Caco-2 (cell line): Measurements from ENCODE around the gene TCIRG1. TPM values are rescaled to one million over a fixed set of nuclear protein-coding genes. Genes with fewer than 3 reads are reported as not detected.

ENCODE experiments used
- BruUV-seq: library from RNA; stranded (reverse); fragments of 400-500 nt; replicated peaks from 2 replicates; lab custom pipeline; 2021; lab: Mats Ljungman, UMichigan
- CTCF ChIA-PET: fragments of 300-600 bp; sonication (Branson Sonifier 250); formaldehyde crosslinking; loops from one replicate; lab custom pipeline; 2022; ENCODE audit warnings: antibody characterized with exemption; lab: Charles Lee
- POLR2A ChIA-PET: fragments of 300-600 bp; sonication (Branson Sonifier 250); formaldehyde crosslinking; loops from one replicate; lab custom pipeline; 2022; ENCODE audit warnings: antibody characterized with exemption; lab: Charles Lee
- DNase-seq, 2 experiments: peaks; one replicate each; pipeline versions ENCODE4 v3.0.0 to v3.0.0-alpha.2; 2020 to 2022
- H3K27me3 ChIP-seq: replicated peaks from 2 replicates; pipeline ENCODE4 v1.6.0; 2011; ENCODE audit warnings: low read length; ENCODE audit not compliant: control insufficient read depth, insufficient read depth
- H3K36me3 ChIP-seq: 2 replicates; pipeline ENCODE4 v1.5.1; 2011; ENCODE audit warnings: low read length; ENCODE audit not compliant: control insufficient read depth, insufficient read depth
- H3K4me1 ChIP-seq: fragments of 250-450 bp; sonication (Bioruptor Pico); 2 replicates; pipeline ENCODE4 v1.5.1; 2020; ENCODE audit warnings: mild to moderate bottlenecking
- H3K4me3 ChIP-seq: 2 replicates; pipeline ENCODE4 v1.5.1; 2011; ENCODE audit warnings: low read depth, mild to moderate bottlenecking, control low read depth, low read length
- H3K9me3 ChIP-seq: fragments of 250-450 bp; sonication (Bioruptor Pico); 2 replicates; pipeline ENCODE4 v1.5.1; 2020; ENCODE audit warnings: mild to moderate bottlenecking, moderate library complexity
- H3K27ac Mint-ChIP-seq: one replicate; pipeline ENCODE4 v1.8.0; 2022; ENCODE audit warnings: mixed read lengths; ENCODE audit not compliant: unreplicated experiment
- H3K27me3 Mint-ChIP-seq: one replicate; pipeline ENCODE4 v1.8.0; 2022; ENCODE audit warnings: mixed read lengths; ENCODE audit not compliant: insufficient read depth, unreplicated experiment
- H3K36me3 Mint-ChIP-seq: one replicate; pipeline ENCODE4 v1.8.0; 2022; ENCODE audit warnings: mild to moderate bottlenecking, mixed read lengths; ENCODE audit not compliant: insufficient read depth, unreplicated experiment
- H3K4me1 Mint-ChIP-seq: one replicate; pipeline ENCODE4 v1.8.0; 2022; ENCODE audit warnings: low read depth, mixed read lengths; ENCODE audit not compliant: unreplicated experiment
- H3K4me3 Mint-ChIP-seq: one replicate; pipeline ENCODE4 v1.8.0; 2022; ENCODE audit warnings: mild to moderate bottlenecking, moderate library complexity, mixed read lengths; ENCODE audit not compliant: unreplicated experiment
- H3K9me3 Mint-ChIP-seq: one replicate; pipeline ENCODE4 v1.8.0; 2022; ENCODE audit warnings: mixed read lengths; ENCODE audit not compliant: unreplicated experiment
- intact Hi-C: fragments of 100-400 bp; cut with micrococcal nuclease; formaldehyde crosslinking; loops from one replicate; pipeline ENCODE4 v1.10.0; 2022; ENCODE audit not compliant: unreplicated experiment
- total RNA-seq: library from RNA; stranded (reverse); gene quantifications from 2 replicates; pipeline ENCODE4 v1.2.3, GENCODE V29; 2022
- TF ChIP-seq, protein P1 (sequence below), 2 experiments: fragments of 200-600 bp in 1 of 2; IDR thresholded peaks; 1 replicate in 1 of 2; 2 replicates in 1 of 2; pipeline versions ENCODE4 v1.5.1 to v1.8.0; 2011 to 2022; ENCODE audit warnings: antibody characterized with exemption in 1 of 2, control low read depth in 1 of 2, inconsistent platforms in 1 of 2, low read depth in 1 of 2, low read length in 1 of 2, mild to moderate bottlenecking in 1 of 2, moderate library complexity in 1 of 2; ENCODE audit not compliant: insufficient read depth in 1 of 2, severe bottlenecking in 1 of 2, unreplicated experiment in 1 of 2

TCIRG1 gene
- total RNA-seq, 1 experiment from 2014 or later = 2.7 TPM

DNA sequence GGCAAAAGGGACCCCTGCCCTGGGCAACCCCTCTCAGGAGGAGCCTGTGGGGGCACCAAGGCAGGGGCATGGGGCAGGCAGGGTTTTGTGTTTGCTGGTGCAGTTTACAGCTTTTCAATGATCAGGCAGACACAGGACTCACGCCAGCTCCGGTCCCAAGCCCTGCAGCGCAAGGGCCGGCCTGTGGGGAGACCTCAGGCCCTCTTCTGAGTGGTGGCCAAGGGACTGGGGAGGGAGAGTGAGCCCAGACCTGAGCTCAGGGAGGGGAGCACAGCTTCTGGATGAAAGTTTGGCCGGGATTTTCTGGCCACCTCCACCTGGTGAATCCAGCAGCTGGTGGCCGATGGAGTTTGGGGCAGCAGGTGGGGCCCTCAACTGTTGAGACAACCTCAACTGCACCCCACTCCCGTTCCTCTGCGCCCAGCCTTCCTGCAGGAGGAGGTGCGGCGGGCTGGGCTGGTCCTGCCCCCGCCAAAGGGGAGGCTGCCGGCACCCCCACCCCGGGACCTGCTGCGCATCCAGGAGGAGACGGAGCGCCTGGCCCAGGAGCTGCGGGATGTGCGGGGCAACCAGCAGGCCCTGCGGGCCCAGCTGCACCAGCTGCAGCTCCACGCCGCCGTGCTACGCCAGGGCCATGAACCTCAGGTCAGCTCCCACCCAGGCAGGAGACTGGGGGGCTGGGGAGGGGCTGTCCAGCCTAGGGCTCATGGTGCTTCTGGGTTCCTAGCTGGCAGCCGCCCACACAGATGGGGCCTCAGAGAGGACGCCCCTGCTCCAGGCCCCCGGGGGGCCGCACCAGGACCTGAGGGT lies 3.6 kb downstream of the TCIRG1 start:
- H3K4me3 ChIP-seq = no peak overlapping the region
- Mint-ChIP-seq H3K36me3 (peaks cover 17% of the 10 kb centered on the region), H3K4me1 (peaks cover 16% of the 10 kb centered on the region), H3K27me3 (no peaks in the 10 kb centered on the region), H3K4me3 (no peak overlapping the region), H3K9me3 (no peaks in the 10 kb centered on the region), H3K27ac (no peak overlapping the region)
- peak in 1 of 2 experiments; percentile 54 for DNase-seq
- intact Hi-C loops = no loop called here
- TF ChIP-seq, protein P1, sequence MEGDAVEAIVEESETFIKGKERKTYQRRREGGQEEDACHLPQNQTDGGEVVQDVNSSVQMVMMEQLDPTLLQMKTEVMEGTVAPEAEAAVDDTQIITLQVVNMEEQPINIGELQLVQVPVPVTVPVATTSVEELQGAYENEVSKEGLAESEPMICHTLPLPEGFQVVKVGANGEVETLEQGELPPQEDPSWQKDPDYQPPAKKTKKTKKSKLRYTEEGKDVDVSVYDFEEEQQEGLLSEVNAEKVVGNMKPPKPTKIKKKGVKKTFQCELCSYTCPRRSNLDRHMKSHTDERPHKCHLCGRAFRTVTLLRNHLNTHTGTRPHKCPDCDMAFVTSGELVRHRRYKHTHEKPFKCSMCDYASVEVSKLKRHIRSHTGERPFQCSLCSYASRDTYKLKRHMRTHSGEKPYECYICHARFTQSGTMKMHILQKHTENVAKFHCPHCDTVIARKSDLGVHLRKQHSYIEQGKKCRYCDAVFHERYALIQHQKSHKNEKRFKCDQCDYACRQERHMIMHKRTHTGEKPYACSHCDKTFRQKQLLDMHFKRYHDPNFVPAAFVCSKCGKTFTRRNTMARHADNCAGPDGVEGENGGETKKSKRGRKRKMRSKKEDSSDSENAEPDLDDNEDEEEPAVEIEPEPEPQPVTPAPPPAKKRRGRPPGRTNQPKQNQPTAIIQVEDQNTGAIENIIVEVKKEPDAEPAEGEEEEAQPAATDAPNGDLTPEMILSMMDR (IDR thresholded peaks at IDR 0.05; ENCODE audit: insufficient read depth in 1 of 2, low read depth in 1 of 2, low read length in 1 of 2, severe bottlenecking in 1 of 2, unreplicated experiment in 1 of 2) = no peak
- H3K36me3 ChIP-seq = no peaks in the 10 kb centered on the region
- peaks cover 38% of the 10 kb centered on the region for H3K4me1 ChIP-seq
- no peaks in the 10 kb centered on the region for H3K9me3 ChIP-seq
- no peaks in the 10 kb centered on the region for H3K27me3 ChIP-seq
- BruUV-seq = no TSS peak
- ChIA-PET POLR2A (interaction anchor here (0.6 kb wide), 1 partner anchor 148 kb away, joined by 3 read pairs; no protein-coding TSS in a partner anchor), CTCF (interaction anchor here (0.6 to 1.9 kb wide), 4 partner anchors 14 to 145 kb away, joined by 3 to 8 read pairs (median 5); partner anchors contain the start of gene ALDH3B1)

DNA sequence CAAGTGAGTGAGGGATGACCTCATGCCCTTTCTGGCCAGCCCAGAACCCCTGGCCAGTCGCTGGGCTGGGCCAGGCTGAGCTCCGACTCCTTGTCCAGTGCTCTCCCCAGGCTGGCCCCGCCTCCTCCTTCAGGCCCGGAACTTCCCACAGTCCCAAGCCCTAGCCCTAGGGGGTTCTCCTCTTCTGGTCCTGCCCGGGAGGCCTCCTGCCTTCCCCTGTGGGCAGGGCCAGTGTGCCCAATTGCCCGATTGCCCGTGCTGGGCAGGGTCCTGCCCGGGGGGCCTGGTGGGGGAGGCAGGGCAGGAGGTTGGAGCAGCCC lies 4.2 kb downstream of the TCIRG1 start:
- intact Hi-C loops = no loop called here
- Mint-ChIP-seq H3K4me1 (peaks cover 10% of the 10 kb centered on the region), H3K36me3 (peaks cover 12% of the 10 kb centered on the region), H3K27me3 (no peaks in the 10 kb centered on the region), H3K27ac (no peak overlapping the region), H3K9me3 (no peaks in the 10 kb centered on the region), H3K4me3 (no peak overlapping the region)
- no TSS peak for BruUV-seq
- H3K4me3 ChIP-seq = no peak overlapping the region
- no peaks in the 10 kb centered on the region for H3K9me3 ChIP-seq
- POLR2A ChIA-PET = no interaction called here
- no peaks in the 10 kb centered on the region for H3K27me3 ChIP-seq
- TF ChIP-seq, protein P1 (IDR thresholded peaks at IDR 0.05; ENCODE audit: insufficient read depth in 1 of 2, low read depth in 1 of 2, low read length in 1 of 2, severe bottlenecking in 1 of 2, unreplicated experiment in 1 of 2) = no peak
- H3K4me1 ChIP-seq = peaks cover 32% of the 10 kb centered on the region
- no peaks in the 10 kb centered on the region for H3K36me3 ChIP-seq
- peak in 1 of 2 experiments; percentile 41 for DNase-seq
- CTCF ChIA-PET = interaction anchor here (1.9 kb wide), 1 partner anchor 33 kb away, joined by 7 read pairs; the partner anchor contains the start of gene ALDH3B1

DNA sequence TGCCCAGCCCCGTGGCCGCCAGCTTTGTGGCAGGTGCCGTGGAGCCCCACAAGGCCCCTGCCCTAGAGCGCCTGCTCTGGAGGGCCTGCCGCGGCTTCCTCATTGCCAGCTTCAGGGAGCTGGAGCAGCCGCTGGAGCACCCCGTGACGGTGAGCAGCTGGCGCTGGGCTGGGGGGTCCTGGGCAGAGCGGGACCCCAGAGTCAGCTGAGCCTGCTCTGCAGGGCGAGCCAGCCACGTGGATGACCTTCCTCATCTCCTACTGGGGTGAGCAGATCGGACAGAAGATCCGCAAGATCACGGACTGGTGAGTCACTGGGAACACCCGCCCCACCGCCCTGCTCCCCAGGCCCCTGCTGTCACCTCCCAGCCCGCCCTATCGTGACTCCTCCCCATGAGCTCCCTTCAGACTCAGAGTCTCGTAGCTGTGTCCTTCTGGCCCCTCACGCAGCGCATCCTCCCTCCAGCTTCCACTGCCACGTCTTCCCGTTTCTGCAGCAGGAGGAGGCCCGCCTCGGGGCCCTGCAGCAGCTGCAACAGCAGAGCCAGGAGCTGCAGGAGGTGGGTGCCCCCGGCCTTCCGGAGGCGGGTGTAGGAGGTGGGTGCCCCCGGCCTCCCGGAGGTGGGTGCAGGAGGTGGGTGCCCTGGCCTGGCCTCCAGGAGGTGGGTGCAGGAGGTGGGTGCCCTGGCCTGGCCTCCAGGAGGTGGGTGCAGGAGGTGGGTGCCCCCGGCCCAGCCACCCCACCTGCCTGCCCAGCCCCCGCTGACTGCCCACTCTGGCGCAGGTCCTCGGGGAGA lies 4.7 kb downstream of the TCIRG1 start:
- Mint-ChIP-seq H3K27me3 (no peaks in the 10 kb centered on the region), H3K4me3 (no peak overlapping the region), H3K27ac (no peak overlapping the region), H3K36me3 (peaks cover 6% of the 10 kb centered on the region), H3K4me1 (peaks cover 8% of the 10 kb centered on the region), H3K9me3 (no peaks in the 10 kb centered on the region)
- H3K4me3 ChIP-seq = no peak overlapping the region
- H3K9me3 ChIP-seq = no peaks in the 10 kb centered on the region
- ChIA-PET CTCF (interaction anchor here (1.9 kb wide), 1 partner anchor 34 kb away, joined by 7 read pairs; the partner anchor contains the start of gene ALDH3B1), POLR2A (no interaction called here)
- no peaks in the 10 kb centered on the region for H3K36me3 ChIP-seq
- intact Hi-C loops = no loop called here
- TF ChIP-seq, protein P1 (IDR thresholded peaks at IDR 0.05; ENCODE audit: insufficient read depth in 1 of 2, low read depth in 1 of 2, low read length in 1 of 2, severe bottlenecking in 1 of 2, unreplicated experiment in 1 of 2) = no peak
- no peaks in the 10 kb centered on the region for H3K27me3 ChIP-seq
- no TSS peak for BruUV-seq
- DNase-seq = peak; percentile 50 to 71
- H3K4me1 ChIP-seq = peaks cover 26% of the 10 kb centered on the region
